OCI-LY3 (cell line): Measurements from ENCODE around the gene TCERG1L.

Source experiments
- H2AFZ ChIP-seq: fragments of 200-600, 300-600 bp; shearing (Covaris generic); 2 replicates; pipeline ENCODE4 v1.6.0; 2014; ENCODE audit warnings: antibody characterized with exemption, low read depth, low read length
- H3K27ac ChIP-seq: fragments of 200-600, 300-600 bp; sonication (generic); 2 replicates; pipeline ENCODE4 v1.5.1; 2014; ENCODE audit warnings: mild to moderate bottlenecking, low read length, moderate library complexity, mixed read lengths
- H3K27me3 ChIP-seq: fragments of 200-600, 300-600 bp; sonication (generic); 2 replicates; pipeline ENCODE4 v1.6.1; 2014; ENCODE audit warnings: low read depth, low read length, mixed read lengths
- H3K36me3 ChIP-seq: fragments of 200-600, 300-600 bp; sonication (generic); replicated peaks from 2 replicates; pipeline ENCODE3; 2014; ENCODE audit warnings: low read depth, low read length, mixed read lengths
- H3K4me1 ChIP-seq: fragments of 300-600, 200-600 bp; sonication (generic); 2 replicates; pipeline ENCODE4 v1.6.1; 2014; ENCODE audit warnings: low read length, mixed read lengths
- H3K4me2 ChIP-seq: fragments of 200-600, 300-600 bp; sonication (generic); 2 replicates; pipeline ENCODE4 v1.6.1; 2014; ENCODE audit warnings: low read length, mixed read lengths
- H3K4me3 ChIP-seq: fragments of 300-600, 200-600 bp; sonication (generic); 2 replicates; pipeline ENCODE4 v1.5.1; 2014; ENCODE audit warnings: antibody characterized with exemption, mild to moderate bottlenecking, low read length, moderate library complexity
- H3K79me2 ChIP-seq: fragments of 300-600, 200-600 bp; shearing (Covaris generic); 2 replicates; pipeline ENCODE4 v1.6.1; 2014; ENCODE audit warnings: mild to moderate bottlenecking, low read length, mixed read lengths
- H3K9ac ChIP-seq: fragments of 300-600, 200-600 bp; shearing (Covaris generic); 2 replicates; pipeline ENCODE4 v1.6.0; 2014; ENCODE audit warnings: mild to moderate bottlenecking, low read length, moderate library complexity
- H3K9me3 ChIP-seq: fragments of 200-600, 300-600 bp; shearing (Covaris generic); 2 replicates; pipeline ENCODE4 v1.6.1; 2014; ENCODE audit warnings: low read length, mixed read lengths; ENCODE audit not compliant: insufficient read depth
- H4K20me1 ChIP-seq: fragments of 200-600, 300-600 bp; sonication (generic); 2 replicates; pipeline ENCODE4 v1.6.1; 2016; ENCODE audit warnings: low read length, mixed read lengths; ENCODE audit not compliant: insufficient read depth
- CTCF ChIP-seq: fragments of 200-600, 300-600 bp; sonication (generic); IDR thresholded peaks from 2 replicates; pipeline ENCODE4 v1.5.1; 2014; ENCODE audit warnings: antibody characterized with exemption, low read length, low read depth
- EZH2phosphoT487 ChIP-seq: fragments of 200-600 bp; shearing (Covaris generic); IDR thresholded peaks from 2 replicates; pipeline ENCODE4 v1.6.1; 2018; ENCODE audit warnings: antibody characterized with exemption, mixed run types, low read depth

TCERG1L gene

GRCh38 chr10:131355056-131355455 is 43.5 kb upstream of the TCERG1L start:
- no peak overlapping the region for H3K9ac ChIP-seq
- no peak for TF ChIP-seq EZH2phosphoT487
- TF ChIP-seq CTCF, result no peak
- no peaks in the 10 kb centered on the region for H3K4me1 ChIP-seq
- no peak overlapping the region for H2AFZ ChIP-seq
- no peaks in the 10 kb centered on the region for H3K9me3 ChIP-seq
- no peaks in the 10 kb centered on the region for H3K27me3 ChIP-seq
- no peaks in the 10 kb centered on the region for H3K36me3 ChIP-seq
- H3K79me2 ChIP-seq, result no peaks in the 10 kb centered on the region
- no peak overlapping the region for H3K4me2 ChIP-seq
- H4K20me1 ChIP-seq, result no peaks in the 10 kb centered on the region
- no peak overlapping the region for H3K27ac ChIP-seq
- H3K4me3 ChIP-seq, result no peak overlapping the region

DNA sequence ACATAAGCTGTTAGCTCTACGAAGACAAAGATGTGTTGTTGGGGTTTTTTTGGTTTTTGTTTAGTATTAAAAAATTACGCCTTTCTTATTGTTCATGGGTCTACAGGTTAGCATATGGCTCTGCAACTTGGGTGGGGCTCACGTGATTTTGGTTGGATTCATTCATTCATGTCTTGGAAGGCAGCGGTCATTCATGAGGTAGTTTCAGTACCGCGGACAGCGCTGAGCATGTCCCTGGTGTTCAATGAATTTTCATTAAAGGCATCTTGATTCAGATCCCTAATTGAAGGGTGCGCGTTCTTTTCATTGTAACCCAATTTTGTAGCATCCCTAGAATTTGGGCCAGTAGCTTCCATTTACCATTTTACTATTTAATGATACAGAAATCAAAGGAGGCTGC is 42.9 kb upstream of the TCERG1L start:
- no peak overlapping the region for H3K9ac ChIP-seq
- no peaks in the 10 kb centered on the region for H4K20me1 ChIP-seq
- no peak overlapping the region for H3K27ac ChIP-seq
- no peaks in the 10 kb centered on the region for H3K9me3 ChIP-seq
- no peaks in the 10 kb centered on the region for H3K36me3 ChIP-seq
- TF ChIP-seq CTCF (no peak), EZH2phosphoT487 (no peak)
- no peak overlapping the region for H3K4me2 ChIP-seq
- H3K27me3 ChIP-seq, result no peaks in the 10 kb centered on the region
- no peaks in the 10 kb centered on the region for H3K4me1 ChIP-seq
- no peak overlapping the region for H3K4me3 ChIP-seq
- H3K79me2 ChIP-seq, result no peaks in the 10 kb centered on the region
- no peak overlapping the region for H2AFZ ChIP-seq

DNA sequence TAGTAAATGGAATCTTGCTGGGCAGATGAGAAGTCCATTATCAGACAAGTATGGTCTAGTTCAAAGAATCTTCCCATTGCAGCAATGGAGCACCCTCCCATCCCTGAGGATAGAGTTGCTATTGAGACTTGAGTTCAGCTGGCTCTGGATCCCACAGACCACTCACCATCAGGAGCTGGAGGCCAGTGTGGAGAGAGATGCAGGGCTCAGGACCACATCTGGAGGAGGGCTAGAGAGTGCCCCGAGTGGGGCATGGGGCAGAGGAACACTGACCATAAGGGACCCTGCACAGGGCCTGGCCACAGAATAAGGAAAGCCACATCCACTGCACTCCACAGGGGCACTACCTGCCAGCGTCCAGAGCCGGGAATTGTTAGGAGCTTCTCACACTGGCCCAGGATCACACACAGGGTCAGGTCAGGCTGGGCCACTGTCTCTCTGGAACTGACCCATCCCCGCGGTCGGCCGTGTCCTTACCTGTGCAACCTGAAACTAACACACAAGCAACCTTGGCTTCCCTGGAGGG is 41.3 kb upstream of the TCERG1L start:
- Histone ChIP-seq H3K79me2 (no peaks in the 10 kb centered on the region), H3K9ac (no peak overlapping the region), H3K4me3 (no peak overlapping the region), H3K4me1 (no peaks in the 10 kb centered on the region), H4K20me1 (no peaks in the 10 kb centered on the region), H3K27ac (no peak overlapping the region), H3K36me3 (no peaks in the 10 kb centered on the region), H2AFZ (no peak overlapping the region), H3K4me2 (no peak overlapping the region), H3K9me3 (no peaks in the 10 kb centered on the region), H3K27me3 (no peaks in the 10 kb centered on the region)
- TF ChIP-seq EZH2phosphoT487, result no peak
- no peak for TF ChIP-seq CTCF

DNA sequence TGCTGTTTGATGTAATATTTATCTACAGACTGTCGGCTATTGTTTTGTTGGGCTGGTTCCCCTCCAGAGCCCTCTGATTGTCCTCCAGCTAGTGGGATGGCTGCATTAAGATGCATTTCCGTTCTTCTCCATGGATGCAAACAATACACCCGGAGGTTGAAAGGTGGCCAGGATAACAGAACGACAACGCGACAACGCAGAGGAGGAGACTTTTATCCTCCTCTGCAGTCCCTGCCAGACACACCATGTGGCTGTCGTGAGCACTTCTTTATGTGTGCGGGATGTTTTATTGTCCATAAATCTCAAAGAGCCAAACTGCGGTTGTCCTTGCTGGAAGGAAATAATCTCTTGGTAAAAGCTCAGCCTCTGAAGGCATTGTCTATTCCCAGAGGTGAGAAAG is 39.1 kb upstream of the TCERG1L start:
- Histone ChIP-seq H3K9me3 (no peaks in the 10 kb centered on the region), H3K9ac (no peak overlapping the region), H3K4me2 (no peak overlapping the region), H3K36me3 (no peaks in the 10 kb centered on the region), H3K4me1 (peaks cover 4% of the 10 kb centered on the region; the same call in 1 of the 2 replicates), H2AFZ (no peak overlapping the region), H4K20me1 (no peaks in the 10 kb centered on the region), H3K4me3 (no peak overlapping the region), H3K27me3 (no peaks in the 10 kb centered on the region), H3K79me2 (no peaks in the 10 kb centered on the region), H3K27ac (no peak overlapping the region)
- TF ChIP-seq CTCF, result no peak
- TF ChIP-seq EZH2phosphoT487, result no peak
